Heart right ventricle (tissue), 16 donors: ENCODE results near the gene MLH1. TPM values are rescaled to one million over a fixed set of nuclear protein-coding genes. Genes with fewer than 3 reads are reported as not detected.

Source experiments
- ATAC-seq, 8 donors: fragments of 200-7000 bp; cut with Tn5 transposase; one replicate each; pipeline ENCODE4 v1.9.1; 2020; ENCODE audit warnings: mild to moderate bottlenecking in 8 of 8, moderate library complexity in 8 of 8, moderate number of reproducible peaks in 1 of 8
- DNase-seq, 2 donors: peaks; one replicate each; pipeline ENCODE4 v3.0.0-alpha.2; 2020
- H3K27ac ChIP-seq, 10 donors: fragments of 200-600 bp; sonication (generic) in 2 of 10; one replicate each; pipeline versions ENCODE4 v1.5.0 to v1.8.0; 2020 to 2022; ENCODE audit warnings: mild to moderate bottlenecking in 3 of 10
- H3K27me3 ChIP-seq, 7 donors: fragments of 200-600 bp; one replicate each; pipeline ENCODE4 v1.8.0; 2021 to 2022; ENCODE audit warnings: mild to moderate bottlenecking in 2 of 7
- H3K36me3 ChIP-seq, 9 donors: fragments of 200-600 bp; sonication (generic) in 1 of 9; one replicate each; pipeline versions ENCODE4 v1.5.0 to v1.8.0; 2020 to 2022; ENCODE audit warnings: mild to moderate bottlenecking in 2 of 9
- H3K4me1 ChIP-seq, 9 donors: fragments of 200-600 bp; sonication (generic) in 1 of 9; one replicate each; pipeline versions ENCODE4 v1.5.0 to v1.8.0; 2020 to 2022; ENCODE audit warnings: mild to moderate bottlenecking in 4 of 9
- H3K4me3 ChIP-seq, 10 donors: fragments of 200-600 bp; sonication (generic) in 2 of 10; one replicate each; pipeline versions ENCODE4 v1.5.0 to v1.8.0; 2020 to 2022; ENCODE audit warnings: mild to moderate bottlenecking in 7 of 10, moderate library complexity in 2 of 10
- H3K9me3 ChIP-seq, 11 donors: fragments of 200-600 bp in 10 of 11; sonication (generic) in 2 of 11; one replicate each; pipeline versions ENCODE4 v1.5.0 to v1.8.0; 2013 to 2022; ENCODE audit warnings: mild to moderate bottlenecking in 2 of 11, control low read depth in 1 of 11, moderate library complexity in 1 of 11
- CTCF ChIP-seq, 9 donors: fragments of 200-600 bp; sonication (generic) in 2 of 9; IDR thresholded peaks; one replicate each; pipeline versions ENCODE4 v1.5.0 to v1.8.0; 2021 to 2022; ENCODE audit warnings: antibody characterized with exemption in 9 of 9, mild to moderate bottlenecking in 5 of 9, moderate library complexity in 1 of 9
- WGBS, 2 donors: extraction: QIAGEN DNeasy Blood & Tissue Kit; methylation state at CpG; one replicate each; pipeline ENCODE4 v1.1.7; 2013; ENCODE audit warnings: inconsistent platforms in 1 of 2; 5-methylcytosine and 5-hydroxymethylcytosine counted together
- intact Hi-C, 10 donors: fragments of 100-400 bp; cut with DNase I; formaldehyde crosslinking; loops; one replicate each; pipeline versions ENCODE4 v1.11.1 to v1.14.2; 2022
- polyA plus RNA-seq, 2 donors: library from polyadenylated mRNA; stranded (reverse); fragments of 200-250 nt; gene quantifications; one replicate each; pipeline ENCODE4 v1.2.3, GENCODE V29; 2013
- total RNA-seq, 10 donors: library from RNA; stranded (reverse); fragmentation: NEBNext Ultra II Directional in 3 of 10; extraction: Animal tissue kit (Norgen Biotek cat#: 25700) in 3 of 10; gene quantifications; one replicate each; pipeline versions ENCODE4 v1.2.1 to v1.2.4, GENCODE V29; 2021 to 2023
- donor health status: Arrhythmogenic right ventricular cardiomyopathy.
- donor health status: ischemic (EF 13 %, LVEDD 7.1; RV severe dilation, severe dysfunction).
- donor health status: healthy with polysubstance abuse.
- donor health status: DM: no; HTN: yes; CAD: no.
- donor health status: DM: no; HTN: no; CAD: no.
- donor health status: ischemic (EF 25% LVEDD 6.9; RV normal size, moderate dysfunction).
- donor health status: ischemic (EF 25% LVEDD 5.7; RV mildly dilated, moderate dysfunction).
- donor health status: healthy.
- donor health status: DM: yes; HTN: yes; CAD: no.
- donor health status: Ischemic cardiomyopathy.
- donor health status: ischemic (EF 35%, LVEDD 5.7; RV mildly dilated, moderate dysfunction).
- donor health status: nonischemic (EF 11% LVEDD 7.7; RV severe dilation, severe dysfunction).
- donor health status: DM: yes; HTN: yes; CAD: no.
- donor health status: PGD.
- donor health status: ischemic (EF 29% LVEDD 5.4; RV normal size, mild dysfunction).
- donor health status: nonischemic (EF 23%, LVEDD 6.1; RV moderate dilation, normal function).

Gene MLH1
- total and polyA plus RNA-seq, 12 donors = 26.0 to 61.7 (median 51.7) TPM

- ATAC-seq = no peak
- Histone ChIP-seq H3K9me3 (peaks cover 0 to 29% (median 0%) of the 10 kb centered on the region in 11 donors), H3K36me3 (peaks cover 0 to 51% (median 28%) of the 10 kb centered on the region in 9 donors), H3K4me3 (no peak overlapping the region), H3K27ac (no peak overlapping the region), H3K27me3 (no peaks in the 10 kb centered on the region), H3K4me1 (peaks cover 0 to 5% (median 0%) of the 10 kb centered on the region in 9 donors)
- intact Hi-C loops = no loop called here
- 91 to 94% methylated on average over 4 of the region's 4 CpGs for WGBS, 2 donors
- DNase-seq = no peak
- no peak for TF ChIP-seq CTCF (IDR thresholded peaks at IDR 0.05)
Measured at GRCh38 chr3:36981006-36981405, 12.3 kb upstream of the MLH1 start.

- 56 to 69% methylated on average over 2 of the region's 2 CpGs for WGBS, 2 donors
- Histone ChIP-seq H3K9me3 (no peaks in the 10 kb centered on the region), H3K27ac (peak overlapping the region in 2 of 10 donors; percentile 42 to 54), H3K27me3 (no peaks in the 10 kb centered on the region), H3K4me1 (peaks cover 2 to 49% (median 45%) of the 10 kb centered on the region in 9 donors), H3K36me3 (peaks cover 0 to 71% (median 32%) of the 10 kb centered on the region in 9 donors), H3K4me3 (peak overlapping the region in 3 of 10 donors; percentile 72 to 87 (median 79))
- ATAC-seq = no peak
- TF ChIP-seq CTCF (IDR thresholded peaks at IDR 0.05) = no peak
- DNase-seq = no peak
- intact Hi-C loops = no loop called here
Measured at GRCh38 chr3:36988356-36988755, 5.0 kb upstream of the MLH1 start.

- 71% methylated on average over 3 of the region's 3 CpGs for WGBS, 2 donors
- intact Hi-C loops = no loop called here
- Histone ChIP-seq H3K27ac (peak overlapping the region in 5 of 10 donors; percentile 8 to 99 (median 98)), H3K9me3 (no peaks in the 10 kb centered on the region), H3K4me1 (peaks cover 2 to 50% (median 46%) of the 10 kb centered on the region in 9 donors), H3K27me3 (no peaks in the 10 kb centered on the region), H3K4me3 (peak overlapping the region in 7 of 10 donors; percentile 1 to 87 (median 75)), H3K36me3 (peaks cover 0 to 65% (median 30%) of the 10 kb centered on the region in 9 donors)
- TF ChIP-seq CTCF (IDR thresholded peaks at IDR 0.05) = no peak
- ATAC-seq (no peak), DNase-seq (no peak)
Measured at GRCh38 chr3:36989005-36989404, 4.3 kb upstream of the MLH1 start.

- Histone ChIP-seq H3K4me1 (peaks cover 2 to 56% (median 52%) of the 10 kb centered on the region in 9 donors), H3K4me3 (peak overlapping the region in 8 of 10 donors; percentile 0 to 87 (median 74)), H3K27me3 (no peaks in the 10 kb centered on the region), H3K9me3 (no peaks in the 10 kb centered on the region), H3K36me3 (peaks cover 0 to 59% (median 25%) of the 10 kb centered on the region in 9 donors), H3K27ac (peak overlapping the region in 6 of 10 donors; percentile 42 to 99 (median 98))
- DNase-seq (no peak), ATAC-seq (no peak)
- no peak for TF ChIP-seq CTCF (IDR thresholded peaks at IDR 0.05)
- intact Hi-C loops = no loop called here
Measured at GRCh38 chr3:36989568-36989967, 3.8 kb upstream of the MLH1 start.
